ENCODE results near the gene PRRC2B. TPM values are rescaled to one million over a fixed set of nuclear protein-coding genes. Genes with fewer than 3 reads are reported as not detected.

PRRC2B gene
- total and polyA plus RNA-seq, 2 of the 8 experiments (the other 6 are each of a cell fraction or from before 2014, with no cell fraction given), result 37.3 to 249 TPM

- H4K91ac ChIP-seq (replicated peaks; ENCODE audit: insufficient read length, low read length), result no peak overlapping the region
- H3K79me2 ChIP-seq (ENCODE audit: control insufficient read depth in 1 of 2, insufficient read depth in 2 of 2, low read length in 2 of 2), result peaks cover 0 to 29% of the 10 kb centered on the region in 2 experiments; a peak in 1 of 4 replicates
- no peak overlapping the region for H3K56ac ChIP-seq (replicated peaks; ENCODE audit: insufficient read length, low read depth, low read length)
- peak; percentile 22 to 35; a peak in 1 of 4 replicates for TF ChIP-seq RAD21 (IDR thresholded peaks at IDR 0.05 in 1 of 2, conservative IDR thresholded peaks at IDR 0.05 in 1 of 2; ENCODE audit: low read depth in 2 of 2, low read length in 2 of 2)
- TF ChIP-seq RXRA (IDR thresholded peaks at IDR 0.05; ENCODE audit: insufficient read depth, low read depth, low read length), result no peak
- TF ChIP-seq CTCF (IDR thresholded peaks at IDR 0.05; ENCODE audit: control extremely low read depth in 1 of 3, insufficient read depth in 1 of 3, low read depth in 1 of 3, low read length in 3 of 3), result peak; percentile 43 to 57 (median 56)
- peak in 1 of 2 experiments; percentile 2; a peak in 1 of 3 replicates for TF ChIP-seq POLR2A (IDR thresholded peaks at IDR 0.05; ENCODE audit: control extremely low read depth in 1 of 2, low read depth in 2 of 2, low read length in 2 of 2)
- peaks cover 7% of the 10 kb centered on the region; the same call in 1 of the 2 replicates for H3K79me1 ChIP-seq (ENCODE audit: low read depth, low read length)
- FAIRE-seq, result no peak
- no peak overlapping the region for H2BK120ac ChIP-seq (replicated peaks; ENCODE audit: low read depth, low read length)
- no peak overlapping the region for H2BK12ac ChIP-seq (ENCODE audit: low read depth, low read length)
- H2BK5ac ChIP-seq (ENCODE audit: low read depth, low read length), result no peak overlapping the region
- H3K18ac ChIP-seq (ENCODE audit: extremely low read depth, low read length), result no peak overlapping the region
- DNase-seq (ENCODE audit: low read depth in 1 of 2, low spot score in 2 of 2), result no peak
- 90% methylated on average over 34 of the region's 40 CpGs; no CpG with 5 or more reads in 1 of the 2 experiments for WGBS, 2 experiments (ENCODE audit: extremely low coverage in 1 of 2, insufficient coverage in 1 of 2, insufficient read length in 1 of 2, insufficient replicate concordance in 2 of 2, low coverage in 1 of 2, low lambda C conversion rate in 2 of 2, missing lambda C conversion rate in 1 of 2)
- POLR2A ChIA-PET (ENCODE audit: partially characterized antibody), result interaction anchor here (1.0 to 1.2 kb wide), 2 partner anchors 9 to 104 kb away, joined by 3 read pairs; no protein-coding TSS in a partner anchor
- peak overlapping the region; percentile 30 for H4K8ac ChIP-seq (ENCODE audit: extremely low read depth, insufficient read depth, low read length)
- no peak overlapping the region for H2BK20ac ChIP-seq (ENCODE audit: low read length)
- no peak overlapping the region for H3K4me2 ChIP-seq (ENCODE audit: insufficient read depth in 1 of 2, low read depth in 2 of 2, low read length in 2 of 2)
- H3K36me3 ChIP-seq (ENCODE audit: control insufficient read depth in 2 of 4, insufficient read depth in 4 of 4, low read length in 3 of 4), result peaks cover 56 to 89% (median 80%) of the 10 kb centered on the region in 4 experiments
- peaks cover 7 to 23% of the 10 kb centered on the region in 2 experiments for H4K20me1 ChIP-seq (replicated peaks in 1 of 2; ENCODE audit: control insufficient read depth in 1 of 2, insufficient read depth in 2 of 2, low read length in 2 of 2)
- H3K4ac ChIP-seq (replicated peaks; ENCODE audit: insufficient read length, low read depth, low read length), result no peak overlapping the region
- no peak overlapping the region for H2AFZ ChIP-seq (ENCODE audit: low read length)
- no peak overlapping the region for H3K14ac ChIP-seq (ENCODE audit: insufficient read length)
- no peak overlapping the region for H2AK5ac ChIP-seq (ENCODE audit: low read depth, low read length)
- no peak overlapping the region for H3K23ac ChIP-seq (ENCODE audit: insufficient read length)
- no peaks in the 10 kb centered on the region for H3K23me2 ChIP-seq (ENCODE audit: low read depth, low read length)
- no peak overlapping the region for H3K27ac ChIP-seq (ENCODE audit: low read depth, low read length)
- H2BK15ac ChIP-seq (ENCODE audit: low read length), result no peak overlapping the region
- H3K27me3 ChIP-seq (replicated peaks in 1 of 4; ENCODE audit: control insufficient read depth in 3 of 4, extremely low read depth in 1 of 4, insufficient read depth in 3 of 4, low read length in 3 of 4), result no peaks in the 10 kb centered on the region
- no peaks in the 10 kb centered on the region for H3K4me1 ChIP-seq (replicated peaks in 1 of 4; ENCODE audit: control insufficient read depth in 3 of 4, insufficient read depth in 4 of 4, low read length in 3 of 4)
- H3K9ac ChIP-seq (replicated peaks in 1 of 4; ENCODE audit: extremely low read depth in 1 of 4, low read depth in 3 of 4, low read length in 3 of 4), result no peak overlapping the region
- no peak overlapping the region for H3K4me3 ChIP-seq (ENCODE audit: extremely low read depth in 1 of 4, insufficient read depth in 2 of 4, low read depth in 3 of 4, low read length in 4 of 4)
- no peak overlapping the region for H4K5ac ChIP-seq (ENCODE audit: insufficient read length, low read depth, low read length)
- H3K9me3 ChIP-seq (ENCODE audit: insufficient read depth in 2 of 2, low read depth in 1 of 2, low read length in 1 of 2), result no peaks in the 10 kb centered on the region
- CTCF ChIA-PET (ENCODE audit: partially characterized antibody), result interaction anchor here (0.9 to 5.2 kb wide), 15 partner anchors 8 to 236 kb away, joined by 3 to 31 read pairs (median 4); no protein-coding TSS in a partner anchor
Observed at GRCh38 chr9:131475956-131476776, 82.3 kb downstream of the PRRC2B start.

Measured in H1 (cell line).